Measurements from ENCODE around the gene LRRC3C.

Gene LRRC3C

GRCh38 chr17:39980351-39981206 is 53.0 kb downstream of the LRRC3C start, which contains the start of gene PSMD3:
PSMD3 (plus strand) TSS chr17:39980807; CDS start chr17:39980971, 164 bp downstream.
- DNase-seq: peak; percentile 100

GRCh38 chr17:39981207-39981741 is 53.7 kb downstream of the LRRC3C start:
- DNase-seq: no peak

GRCh38 chr17:39981766-39982375 is 54.3 kb downstream of the LRRC3C start:
- no peak for DNase-seq

GRCh38 chr17:39988206-39988810 is 60.8 kb downstream of the LRRC3C start:
- DNase-seq: no peak

DNA sequence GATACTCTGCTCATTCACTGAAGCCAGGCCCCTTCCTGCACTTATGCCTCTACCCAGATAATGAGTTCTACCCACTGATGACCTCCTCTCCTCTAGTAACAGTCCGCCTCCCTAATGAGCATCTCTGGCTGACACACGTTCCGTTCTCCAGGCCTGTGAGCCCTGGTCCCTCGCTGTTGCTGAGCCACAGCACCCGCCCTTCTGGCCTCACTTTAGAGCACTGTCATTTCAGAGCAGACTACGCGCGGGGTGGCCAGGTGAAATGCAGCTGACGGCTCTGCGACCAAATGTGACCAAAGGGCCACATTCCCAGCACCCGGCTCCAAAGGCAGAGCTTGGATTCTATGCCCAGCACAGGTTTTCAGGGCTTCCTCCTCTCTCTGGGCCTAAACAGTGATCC is 66.9 kb downstream of the LRRC3C start:
- no peak for DNase-seq
